Measurements from ENCODE around the gene TMEM31.
"Not testable (repeated sequence)": the region's sequence is repeated elsewhere in the genome, so short reads cannot be mapped to it uniquely, and the experiment has no call there.

Gene TMEM31

GRCh38 chrX:103727115-103727514, 16.4 kb downstream of the TMEM31 start:
- no peak for DNase-seq

- DNase-seq: no peak
Measured at GRCh38 chrX:103729015-103729414, 18.3 kb downstream of the TMEM31 start.

- DNase-seq: peak; percentile 13
Measured at GRCh38 chrX:103730147-103730795, 19.6 kb downstream of the TMEM31 start.

GRCh38 chrX:103730796-103731493, 20.2 kb downstream of the TMEM31 start:
- peak; percentile 4 for DNase-seq

- DNase-seq: no peak
Measured at GRCh38 chrX:103733017-103733416, 22.3 kb downstream of the TMEM31 start.

GRCh38 chrX:103734125-103734760, 23.5 kb downstream of the TMEM31 start:
- no peak for DNase-seq

- DNase-seq: no peak
Measured at GRCh38 chrX:103737696-103738095, 27.0 kb downstream of the TMEM31 start.

GRCh38 chrX:103739421-103739820, 28.7 kb downstream of the TMEM31 start:
- no peak for DNase-seq

GRCh38 chrX:103741879-103742278, 31.2 kb downstream of the TMEM31 start:
- DNase-seq: no peak

- DNase-seq: no peak
Measured at GRCh38 chrX:103742339-103742738, 31.6 kb downstream of the TMEM31 start.

GRCh38 chrX:103747163-103747562, 36.5 kb downstream of the TMEM31 start:
- DNase-seq: no peak

GRCh38 chrX:103754401-103754800, 43.7 kb downstream of the TMEM31 start:
- no peak for DNase-seq

GRCh38 chrX:103756736-103757135, 46.0 kb downstream of the TMEM31 start:
- no peak for DNase-seq

GRCh38 chrX:103758555-103758954, 47.8 kb downstream of the TMEM31 start:
- DNase-seq: no peak

GRCh38 chrX:103763541-103763940, 52.8 kb downstream of the TMEM31 start:
- not testable (repeated sequence) for DNase-seq

All from inflammatory macrophage treated with lipopolysaccharide for 4 hours (primary cell).